Stimulated activated CD8-positive, alpha-beta memory T cell treated with anti-CD3 and anti-CD28 coated beads, Interleukin-12 subunit alpha, Interleukin-12 subunit beta, amount 100 ng/mL, for 1 hour (primary cell): Measurements from ENCODE around the gene RANBP1.
"Not testable (repeated sequence)": the region's sequence is repeated elsewhere in the genome, so short reads cannot be mapped to it uniquely, and the experiment has no call there.

Experiments
- DNase-seq: peaks from one replicate; pipeline ENCODE4 v3.0.0-alpha.2; 2020; ENCODE audit warnings: low read depth

The RANBP1 gene

DNA sequence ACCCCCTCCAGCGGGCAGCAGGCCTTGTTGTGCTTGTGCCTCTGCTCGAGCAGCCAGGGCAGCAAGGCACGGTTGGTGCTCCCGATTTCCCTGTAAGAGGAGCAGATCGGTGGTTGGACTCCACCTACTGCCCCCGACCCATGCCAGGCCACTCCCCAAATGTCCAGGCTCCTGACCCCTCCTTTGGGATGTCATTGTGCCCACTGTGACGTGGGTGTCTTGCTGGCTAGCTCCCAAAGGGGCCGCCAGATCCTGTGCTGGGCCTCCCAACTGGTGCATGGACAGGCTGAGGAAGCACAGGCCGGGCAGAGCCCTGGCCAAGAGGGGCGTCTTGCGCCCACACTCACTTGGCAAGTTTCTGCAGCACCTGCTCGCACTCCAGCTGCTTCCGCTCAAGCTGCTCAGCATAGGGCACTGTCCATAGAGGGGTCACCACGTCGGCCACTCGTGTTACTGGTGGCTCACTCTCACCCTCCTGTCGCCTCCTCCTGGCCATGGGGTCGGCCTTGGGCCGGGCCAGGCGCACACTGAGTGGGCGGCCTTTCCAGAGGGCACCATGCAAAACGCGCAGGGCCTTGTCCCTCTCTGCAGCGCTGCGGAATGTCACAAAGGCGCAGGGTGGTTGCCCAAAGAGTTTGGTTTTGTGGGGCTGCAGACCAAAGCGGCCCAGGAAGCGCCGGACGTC lies at the start of gene RANBP1:
Gene RANBP1, plus strand, starts transcription at position 414 of the 685 bp plus-strand sequence. Its CDS starts 81 bp downstream, at position 495.
- DNase-seq: no peak

- no peak for DNase-seq
These were observed 49.1 kb upstream of the RANBP1 start for GRCh38 chr22:20066617-20067383.

GRCh38 chr22:20067384-20067682 lies 48.6 kb upstream of the RANBP1 start:
- not testable (repeated sequence) for DNase-seq

DNA sequence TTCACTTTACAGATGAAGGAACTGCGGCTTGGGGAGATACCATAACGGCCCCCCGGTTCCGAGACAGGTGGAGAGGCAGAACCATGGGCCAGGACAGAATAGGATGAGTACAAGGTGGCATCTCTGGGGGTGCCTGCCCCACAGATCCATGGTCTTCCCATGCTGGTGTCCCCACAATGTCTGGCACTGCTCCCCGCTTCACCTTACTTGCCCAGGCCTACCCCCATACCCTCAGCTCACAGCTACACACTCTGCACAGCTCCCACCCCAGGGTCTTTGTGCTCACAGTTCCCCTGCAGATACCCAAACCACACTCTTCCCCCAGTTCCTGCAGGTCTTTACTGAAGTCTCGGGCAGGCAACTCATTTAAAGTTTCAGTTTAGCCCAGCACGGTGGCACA lies 47.3 kb upstream of the RANBP1 start:
- no peak for DNase-seq

GRCh38 chr22:20069331-20070042 lies 46.4 kb upstream of the RANBP1 start:
- no peak for DNase-seq

GRCh38 chr22:20071524-20071972 lies 44.4 kb upstream of the RANBP1 start:
- DNase-seq: no peak

DNA sequence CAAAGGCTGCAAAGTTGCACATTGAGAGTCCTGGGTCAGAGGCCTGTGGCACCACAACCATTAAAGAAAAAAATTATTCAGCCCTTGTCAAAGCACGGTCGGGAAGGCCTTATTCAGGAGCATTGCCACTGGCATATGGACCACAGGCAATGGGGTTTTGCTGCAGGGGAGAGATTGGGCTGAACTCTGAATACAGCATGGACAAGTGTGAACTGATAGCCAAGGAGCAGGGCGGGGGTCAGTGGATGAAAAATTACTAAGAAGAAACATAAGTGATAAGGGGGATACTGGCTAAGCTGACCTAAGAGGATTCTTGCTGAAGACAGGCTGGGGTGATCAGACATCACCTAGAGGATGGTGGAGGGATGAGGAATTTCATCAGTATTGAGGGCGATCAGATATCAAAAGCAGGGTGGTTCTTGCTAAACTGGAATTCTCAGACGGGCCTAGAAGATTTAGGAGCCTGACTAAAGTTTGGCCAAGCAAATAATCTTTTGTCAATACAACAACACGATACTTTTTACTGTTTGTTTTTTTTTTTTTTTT lies 39.2 kb upstream of the RANBP1 start:
- no peak for DNase-seq

GRCh38 chr22:20079745-20080444 lies 36.0 kb upstream of the RANBP1 start, which contains the start of gene DGCR8:
TSS of gene DGCR8 (plus strand) at chr22:20080241. CDS start at chr22:20085964, 5,723 bp downstream.
- DNase-seq: peak; percentile 37

- DNase-seq: peak; percentile 48
These were observed 35.5 kb upstream of the RANBP1 start for GRCh38 chr22:20080445-20080775.

DNA sequence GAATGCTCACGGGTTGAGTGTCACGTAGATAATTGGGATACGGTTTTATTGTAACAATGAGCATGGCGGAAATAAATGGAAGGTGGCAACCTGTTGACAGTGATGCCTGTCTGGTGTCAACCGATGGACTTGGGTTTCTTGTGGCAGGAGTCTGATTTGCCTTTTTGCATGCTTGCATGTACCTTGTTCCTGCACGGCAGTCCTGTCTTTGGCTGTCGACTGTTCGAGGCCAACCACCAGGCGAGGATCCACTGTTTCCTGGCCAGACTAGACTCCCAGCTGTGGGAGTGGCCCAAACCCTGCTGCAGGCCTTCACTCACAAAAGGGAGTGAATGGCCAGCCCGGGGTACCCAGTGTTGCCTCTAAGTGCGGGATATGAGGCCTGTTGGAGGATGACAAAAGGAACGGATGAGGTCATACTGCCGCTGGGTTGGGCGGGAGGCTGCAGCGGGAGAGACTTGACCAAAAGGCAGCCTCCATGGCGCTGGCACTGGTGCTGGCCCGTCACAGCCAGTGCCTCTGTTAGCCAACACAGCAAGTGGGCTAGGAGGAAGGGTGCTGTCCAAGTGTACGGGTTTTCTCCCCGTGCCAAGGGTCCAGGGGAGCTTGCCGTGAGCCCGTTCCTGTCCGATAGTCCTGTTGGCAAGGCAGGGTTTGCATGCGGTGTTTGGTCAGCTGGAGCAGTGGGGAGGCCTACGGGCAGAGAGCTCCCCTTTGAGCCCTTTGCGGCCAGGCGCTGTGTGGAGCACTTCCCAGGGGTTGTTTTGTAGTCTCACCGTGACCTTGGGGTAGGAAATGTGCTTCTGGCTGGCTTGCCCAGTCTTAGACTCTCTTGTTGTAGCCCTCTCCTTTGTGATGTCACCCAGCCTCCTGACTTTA lies 34.9 kb upstream of the RANBP1 start:
- DNase-seq: no peak

DNA sequence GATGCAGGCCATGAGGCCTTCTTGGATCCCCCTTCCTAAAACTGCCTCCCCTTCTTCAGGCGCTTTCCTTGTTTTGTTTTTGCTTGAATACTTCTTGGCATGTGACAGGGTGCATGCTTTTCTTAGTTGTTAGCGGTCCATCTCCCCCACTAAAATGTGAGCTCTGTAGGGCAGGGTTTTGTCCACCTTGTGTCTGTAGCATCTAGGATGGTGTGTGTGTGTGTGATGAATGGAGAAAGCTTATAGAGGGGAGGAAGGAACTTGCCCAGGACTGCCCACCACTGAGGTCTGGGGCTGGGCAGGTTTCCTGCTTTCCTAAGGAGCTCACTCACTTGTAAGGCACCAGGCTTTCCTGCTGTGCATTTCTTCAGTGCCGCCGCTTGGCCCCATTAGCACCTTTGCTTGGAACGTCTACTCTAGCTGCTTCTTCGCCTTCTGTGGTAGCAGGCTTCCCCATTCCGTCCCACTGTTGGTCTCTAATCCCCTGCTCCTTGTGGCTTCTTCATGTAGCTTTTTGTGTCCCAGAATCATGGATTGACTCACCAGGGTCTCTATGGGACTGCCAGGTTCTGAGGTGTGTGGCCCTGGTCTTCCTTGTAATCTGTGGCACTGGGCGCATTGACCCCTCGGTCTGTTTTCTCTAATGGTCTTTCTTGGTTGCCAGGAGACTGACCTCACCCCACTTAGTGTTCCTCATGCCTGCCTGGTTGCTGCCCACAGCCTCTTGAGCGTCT lies 32.6 kb upstream of the RANBP1 start:
- no peak for DNase-seq

- no peak for DNase-seq
These were observed 31.9 kb upstream of the RANBP1 start for GRCh38 chr22:20083891-20084546.

DNA sequence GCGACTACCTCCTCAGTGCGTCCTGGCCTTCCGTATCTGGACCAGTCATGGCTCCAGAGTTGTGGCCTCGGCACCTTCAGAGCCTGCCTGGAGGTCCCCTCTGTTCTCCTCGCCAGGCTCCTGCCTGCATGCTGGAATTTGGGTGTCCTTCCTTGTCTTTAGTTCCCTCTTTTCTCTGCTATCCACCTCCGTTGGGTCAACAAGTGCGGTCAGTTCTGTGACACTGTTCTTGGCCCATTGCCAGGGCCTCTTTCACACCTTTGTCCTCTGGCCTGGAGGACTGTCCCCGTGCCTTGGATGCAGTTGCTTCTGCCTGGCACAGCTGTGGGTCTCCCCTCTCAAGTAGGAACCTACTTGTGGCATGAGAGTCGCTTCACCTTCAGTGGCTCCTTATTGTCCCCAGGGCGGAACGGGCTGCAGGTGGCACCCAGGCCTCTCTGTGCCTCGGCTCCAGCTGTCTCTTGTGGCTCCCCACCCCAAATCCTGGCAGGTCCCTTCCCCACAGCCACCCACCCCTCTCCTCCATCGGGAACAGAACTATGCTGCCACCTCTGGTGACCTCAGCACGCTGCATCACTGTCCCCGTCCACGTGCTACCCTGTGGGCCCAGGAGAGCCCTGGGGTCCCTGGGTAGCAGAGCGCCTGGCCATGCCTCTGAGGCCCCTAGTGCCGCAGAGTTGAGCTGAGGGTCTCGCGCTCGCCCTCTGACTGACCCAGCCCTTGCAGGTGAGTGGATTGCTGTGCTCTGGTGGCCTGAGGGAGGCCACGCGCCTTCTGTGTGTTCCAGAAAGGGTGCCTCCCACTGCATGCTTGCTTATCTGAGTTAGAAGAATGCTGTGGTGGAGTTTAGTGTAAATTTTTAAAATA lies 31.1 kb upstream of the RANBP1 start:
- no peak for DNase-seq

DNA sequence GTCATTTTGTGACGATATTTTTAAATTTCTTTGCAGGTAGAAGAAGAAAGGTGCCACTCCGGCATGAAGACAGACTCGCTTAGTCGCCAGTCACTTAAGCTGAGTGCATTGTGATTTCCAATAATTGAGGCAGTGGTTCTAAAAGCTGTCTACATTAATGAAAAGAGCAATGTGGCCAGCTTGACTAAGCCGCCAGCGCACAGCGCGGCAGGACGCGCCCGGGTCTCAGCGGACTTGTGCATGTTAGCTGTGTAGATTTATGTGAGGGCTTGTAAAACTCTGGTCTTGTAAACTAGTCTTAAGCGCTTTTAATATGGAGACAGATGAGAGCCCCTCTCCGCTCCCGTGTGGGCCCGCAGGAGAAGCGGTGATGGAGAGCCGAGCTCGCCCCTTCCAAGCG lies 30.3 kb upstream of the RANBP1 start:
- no peak for DNase-seq

GRCh38 chr22:20086101-20086599 lies 29.8 kb upstream of the RANBP1 start:
- DNase-seq: no peak

GRCh38 chr22:20086763-20087162 lies 29.1 kb upstream of the RANBP1 start:
- DNase-seq: no peak

DNA sequence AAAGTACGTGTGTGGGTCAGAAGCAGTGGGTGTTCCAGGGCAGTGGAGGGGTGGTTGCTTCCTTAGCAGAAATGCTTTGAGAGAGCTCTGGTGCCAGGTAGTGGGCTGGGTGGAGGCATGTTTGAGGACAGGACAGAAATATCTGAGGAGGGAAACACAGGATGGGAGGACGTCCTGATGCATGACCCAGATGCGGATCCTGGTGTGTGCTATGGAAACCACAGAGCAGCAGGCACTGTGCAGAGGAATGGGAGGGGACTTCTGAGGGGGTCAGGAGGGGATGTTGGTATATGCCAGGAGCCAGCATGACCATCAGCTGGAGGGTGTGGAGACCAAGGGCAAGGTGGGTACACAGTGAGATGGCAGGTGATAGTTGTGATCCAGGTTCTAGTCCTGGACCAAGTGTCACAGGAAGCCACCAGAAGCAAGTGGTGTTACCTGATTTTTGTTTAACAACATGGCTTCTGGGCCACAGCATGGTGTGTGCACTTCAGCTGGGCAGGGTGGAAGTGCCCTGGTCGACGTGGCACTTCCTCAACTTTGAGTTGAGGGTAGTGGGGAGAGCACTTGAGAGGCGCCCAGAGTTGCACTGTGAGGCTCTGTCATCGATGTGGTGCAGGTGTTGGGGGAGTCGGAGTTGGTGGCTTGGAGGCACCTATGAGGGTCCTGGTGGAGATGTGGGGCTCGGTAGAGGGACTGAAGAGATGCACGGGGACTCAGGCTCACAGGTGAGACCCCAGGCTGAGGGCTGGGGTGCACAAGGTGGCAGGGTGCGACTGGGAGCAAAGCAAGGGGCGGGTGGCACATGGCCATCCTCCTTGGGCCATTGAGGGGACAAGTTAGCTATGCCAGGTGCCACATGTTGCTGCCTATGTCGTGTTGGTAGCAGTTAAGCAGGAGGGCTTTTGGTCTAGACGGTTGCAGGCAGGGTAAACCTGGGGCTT lies 28.3 kb upstream of the RANBP1 start:
- DNase-seq: no peak

DNA sequence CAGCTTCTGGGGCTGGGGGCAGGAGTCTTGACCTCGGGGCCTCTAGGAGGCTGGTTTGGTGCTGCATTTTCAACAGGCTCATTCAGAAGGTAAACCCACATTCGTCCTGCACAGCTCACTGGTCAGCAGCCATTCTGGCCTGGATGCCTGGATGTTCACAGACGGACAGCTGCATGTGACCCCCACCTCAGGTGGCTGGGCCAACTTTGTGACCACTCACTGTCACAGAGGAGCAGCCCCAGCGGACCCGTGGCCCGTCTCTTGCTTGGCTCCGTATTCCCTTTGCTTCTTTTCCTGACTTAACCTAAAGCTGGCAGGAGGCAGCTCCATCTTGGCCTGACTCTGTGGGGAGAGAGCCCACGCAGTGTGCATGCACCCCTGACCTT lies 27.6 kb upstream of the RANBP1 start:
- no peak for DNase-seq
